Activated T-cell treated with anti-CD3 and anti-CD28 coated beads, Interleukin-2, amount 50 U/mL, for 4 hours (primary cell): ENCODE data around the gene DHRS2. TPM values are rescaled to one million over a fixed set of nuclear protein-coding genes. Genes with fewer than 3 reads are reported as not detected.
"Not testable (repeated sequence)": the region's sequence is repeated elsewhere in the genome, so short reads cannot be mapped to it uniquely, and the experiment has no call there.

Source experiments
- ATAC-seq, 2 donors: fragments of 200-7000 bp; cut with Tn5 transposase; one replicate each; pipeline ENCODE4 v1.10.0; 2021
- DNase-seq: peaks from one replicate; pipeline ENCODE4 v3.0.0-alpha.2; 2020
- H3K27me3 Mint-ChIP-seq: one replicate; pipeline ENCODE4 v1.8.0; 2021; ENCODE audit warnings: low read depth, mixed read lengths
- H3K36me3 Mint-ChIP-seq: one replicate; pipeline ENCODE4 v1.8.0; 2022; ENCODE audit warnings: mixed read lengths; ENCODE audit not compliant: insufficient read depth
- H3K4me1 Mint-ChIP-seq: one replicate; pipeline ENCODE4 v1.8.0; 2021; ENCODE audit warnings: low read depth, mixed read lengths
- H3K4me3 Mint-ChIP-seq: one replicate; pipeline ENCODE4 v1.8.0; 2021; ENCODE audit warnings: mild to moderate bottlenecking, moderate library complexity, mixed read lengths
- H3K9me3 Mint-ChIP-seq: one replicate; pipeline ENCODE4 v1.8.0; 2021; ENCODE audit warnings: mixed read lengths
- total RNA-seq, 3 donors: library from RNA; stranded (reverse); gene quantifications; one replicate each; pipeline ENCODE4 v1.2.1, GENCODE V29; 2021

The DHRS2 gene
- total RNA-seq, 3 donors from 2014 or later = 1.4 to 3.2 (median 1.7) TPM

DNA sequence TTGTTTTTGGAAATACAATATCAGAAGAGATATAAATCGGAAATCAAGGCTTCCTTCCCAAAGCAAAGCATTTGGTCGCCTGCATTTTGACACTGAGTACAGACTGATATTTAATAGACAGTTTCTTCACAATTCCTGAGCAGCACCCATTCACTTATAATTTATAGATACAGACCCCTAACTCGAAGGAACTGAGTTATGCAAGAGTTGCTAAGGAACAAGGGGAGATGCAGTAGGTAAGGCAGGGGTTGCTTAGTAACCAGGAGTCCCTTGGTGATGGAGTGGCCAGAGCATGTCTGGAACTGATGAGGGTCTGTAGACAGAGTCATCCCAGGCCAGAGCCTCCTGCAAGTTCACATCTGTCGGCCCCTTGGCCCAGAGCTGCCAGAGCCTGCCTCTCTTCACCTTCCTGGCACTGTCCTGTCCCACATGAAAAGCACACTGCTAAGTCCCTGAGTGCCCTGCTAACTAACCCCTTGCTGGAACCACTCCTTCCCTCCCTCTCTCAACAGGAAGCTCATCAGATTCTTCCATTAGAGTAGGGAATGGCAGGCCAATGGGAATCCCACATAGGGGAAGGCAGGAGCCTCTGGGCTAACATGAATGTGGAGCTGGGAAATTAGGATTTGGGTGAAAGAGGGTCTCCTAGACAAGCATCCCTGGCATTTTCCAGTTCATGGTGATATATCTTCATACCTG, 3.6 kb upstream of the DHRS2 start:
- H3K4me3 Mint-ChIP-seq = peak overlapping the region; percentile 72
- no peaks in the 10 kb centered on the region for H3K9me3 Mint-ChIP-seq
- no peaks in the 10 kb centered on the region for H3K36me3 Mint-ChIP-seq
- no peaks in the 10 kb centered on the region for H3K27me3 Mint-ChIP-seq
- ATAC-seq = peak in 1 of 2 donors; percentile 11
- no peak for DNase-seq
- peaks cover 8% of the 10 kb centered on the region for H3K4me1 Mint-ChIP-seq

GRCh38 chr14:23633160-23633701, 2.9 kb upstream of the DHRS2 start:
- H3K4me1 Mint-ChIP-seq = peaks cover 8% of the 10 kb centered on the region
- no peak overlapping the region for H3K4me3 Mint-ChIP-seq
- H3K36me3 Mint-ChIP-seq = no peaks in the 10 kb centered on the region
- H3K9me3 Mint-ChIP-seq = no peaks in the 10 kb centered on the region
- no peaks in the 10 kb centered on the region for H3K27me3 Mint-ChIP-seq
- no peak for ATAC-seq
- no peak for DNase-seq

GRCh38 chr14:23634698-23635412, 1.3 kb upstream of the DHRS2 start:
- not testable (repeated sequence) for H3K4me3 Mint-ChIP-seq, DNase-seq, H3K9me3 Mint-ChIP-seq, H3K4me1 Mint-ChIP-seq, H3K27me3 Mint-ChIP-seq, H3K36me3 Mint-ChIP-seq, ATAC-seq

- H3K27me3 Mint-ChIP-seq, H3K9me3 Mint-ChIP-seq, H3K4me1 Mint-ChIP-seq, H3K4me3 Mint-ChIP-seq, H3K36me3 Mint-ChIP-seq, ATAC-seq, DNase-seq: not testable (repeated sequence)
Measured at GRCh38 chr14:23637312-23637654, 1.1 kb downstream of the DHRS2 start.

GRCh38 chr14:23637655-23638413, 1.7 kb downstream of the DHRS2 start:
- not testable (repeated sequence) for H3K4me3 Mint-ChIP-seq, H3K36me3 Mint-ChIP-seq, ATAC-seq, H3K27me3 Mint-ChIP-seq, H3K9me3 Mint-ChIP-seq, H3K4me1 Mint-ChIP-seq, DNase-seq

- no peaks in the 10 kb centered on the region for H3K9me3 Mint-ChIP-seq
- no peak overlapping the region for H3K4me3 Mint-ChIP-seq
- H3K27me3 Mint-ChIP-seq = no peaks in the 10 kb centered on the region
Measured at GRCh38 chr14:23638414-23639047, 2.4 kb downstream of the DHRS2 start.

GRCh38 chr14:23639048-23639890, 3.1 kb downstream of the DHRS2 start:
- no peak for ATAC-seq
- H3K36me3 Mint-ChIP-seq = no peaks in the 10 kb centered on the region

More at GRCh38 chr14:23638414-23639047, 2.4 kb downstream of the DHRS2 start:
- ATAC-seq (no peak), DNase-seq (no peak)
- no peaks in the 10 kb centered on the region for H3K36me3 Mint-ChIP-seq
- H3K4me1 Mint-ChIP-seq = no peaks in the 10 kb centered on the region

DNA sequence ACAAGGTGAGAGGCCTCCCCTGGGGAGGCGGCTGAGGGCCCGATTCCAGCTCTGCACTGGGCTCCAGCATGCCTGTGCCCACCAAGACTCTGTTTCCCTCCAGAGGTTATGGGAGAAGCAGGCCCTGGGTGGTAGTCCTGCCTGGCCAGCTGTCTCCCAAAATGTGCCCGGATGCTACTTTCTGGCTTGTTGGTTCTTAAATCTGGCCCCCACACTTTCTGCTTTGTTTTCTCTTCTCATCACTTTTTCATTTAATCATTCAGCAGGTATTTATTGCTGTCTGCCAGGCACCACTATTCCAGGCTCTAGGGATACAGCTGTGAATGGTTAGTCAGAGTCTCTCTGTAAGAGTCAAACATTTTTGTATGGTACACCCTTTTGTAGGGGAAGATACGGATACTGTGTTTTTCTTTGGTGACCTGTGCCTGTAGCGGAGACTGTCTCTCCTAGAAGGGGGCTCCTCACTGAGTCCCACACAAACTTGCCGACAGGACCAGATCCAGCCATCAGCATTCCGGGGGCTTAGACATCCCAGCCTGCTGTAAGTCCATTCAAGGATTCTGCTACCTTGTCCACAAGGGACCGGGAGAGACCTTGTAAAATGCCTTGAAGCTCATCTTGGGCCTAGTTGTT, 3.8 kb downstream of the DHRS2 start:
- no peak for DNase-seq
- H3K4me1 Mint-ChIP-seq = no peaks in the 10 kb centered on the region
- no peaks in the 10 kb centered on the region for H3K9me3 Mint-ChIP-seq
- no peaks in the 10 kb centered on the region for H3K36me3 Mint-ChIP-seq
- no peak overlapping the region for H3K4me3 Mint-ChIP-seq
- no peak for ATAC-seq
- H3K27me3 Mint-ChIP-seq = no peaks in the 10 kb centered on the region

More at GRCh38 chr14:23639048-23639890, 3.1 kb downstream of the DHRS2 start:
- DNase-seq = no peak
- Mint-ChIP-seq H3K9me3 (no peaks in the 10 kb centered on the region), H3K4me1 (no peaks in the 10 kb centered on the region), H3K4me3 (no peak overlapping the region), H3K27me3 (no peaks in the 10 kb centered on the region)

- H3K27me3 Mint-ChIP-seq = no peaks in the 10 kb centered on the region
Measured at GRCh38 chr14:23640524-23641141, 4.5 kb downstream of the DHRS2 start.

GRCh38 chr14:23641180-23641914, 5.2 kb downstream of the DHRS2 start:
- no peak for DNase-seq
- ATAC-seq = no peak
- Mint-ChIP-seq H3K27me3 (no peaks in the 10 kb centered on the region), H3K4me1 (no peaks in the 10 kb centered on the region), H3K36me3 (no peaks in the 10 kb centered on the region), H3K4me3 (no peak overlapping the region), H3K9me3 (no peaks in the 10 kb centered on the region)

More at GRCh38 chr14:23640524-23641141, 4.5 kb downstream of the DHRS2 start:
- no peak for ATAC-seq
- no peak for DNase-seq
- Mint-ChIP-seq H3K4me1 (no peaks in the 10 kb centered on the region), H3K9me3 (no peaks in the 10 kb centered on the region), H3K36me3 (no peaks in the 10 kb centered on the region), H3K4me3 (no peak overlapping the region)

DNA sequence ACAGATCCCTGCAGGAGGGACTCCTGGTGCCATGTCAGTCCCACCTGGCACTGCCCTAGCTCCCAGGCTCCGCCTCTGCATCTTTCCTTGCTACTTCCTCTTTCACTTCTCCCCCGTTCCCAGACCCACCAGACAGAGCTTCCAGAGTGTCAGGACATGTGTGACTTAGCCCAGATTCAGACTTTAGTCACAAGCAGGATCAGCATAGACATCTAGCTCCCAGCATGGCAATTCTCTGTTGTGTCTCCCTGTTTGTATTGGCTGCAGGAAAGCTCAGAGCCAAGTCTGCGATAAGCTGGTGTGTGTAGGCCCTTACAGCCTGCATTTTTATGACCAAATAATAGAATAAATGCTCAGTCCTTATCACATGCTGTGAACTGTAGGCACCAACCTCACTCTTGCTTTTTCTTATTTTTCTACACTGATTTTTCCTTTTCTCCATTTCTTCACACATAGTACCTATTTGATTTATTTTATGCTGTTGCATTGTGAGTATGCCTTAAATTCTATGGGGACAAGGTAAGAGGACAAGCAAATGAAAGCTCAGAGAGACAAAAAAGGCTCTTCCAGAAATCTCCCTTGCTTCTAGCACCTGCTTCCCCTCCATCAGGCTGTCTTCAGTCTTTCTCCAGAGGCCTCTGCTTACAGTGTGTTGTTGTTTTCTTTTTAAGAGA, 5.9 kb downstream of the DHRS2 start:
- H3K27me3 Mint-ChIP-seq = no peaks in the 10 kb centered on the region
- no peaks in the 10 kb centered on the region for H3K4me1 Mint-ChIP-seq
- ATAC-seq (no peak), DNase-seq (no peak)
- H3K9me3 Mint-ChIP-seq = no peaks in the 10 kb centered on the region
- H3K4me3 Mint-ChIP-seq = no peak overlapping the region
- no peaks in the 10 kb centered on the region for H3K36me3 Mint-ChIP-seq
